Kidney epithelial cell (primary cell): ENCODE measurements around the gene CAPN15. TPM values are rescaled to one million over a fixed set of nuclear protein-coding genes. Genes with fewer than 3 reads are reported as not detected.

Source experiments
- DNase-seq: peaks from one replicate; pipeline ENCODE4 v3.0.0-alpha.2; 2010; ENCODE audit warnings: low read depth
- H3K27me3 ChIP-seq: 2 replicates; pipeline ENCODE4 v1.6.0; 2011; ENCODE audit warnings: low read length; ENCODE audit not compliant: control insufficient read depth, insufficient read depth
- H3K36me3 ChIP-seq: 2 replicates; pipeline ENCODE4 v1.5.1; 2011; ENCODE audit warnings: low read length; ENCODE audit not compliant: control insufficient read depth, insufficient read depth
- H3K4me3 ChIP-seq: 2 replicates; pipeline ENCODE4 v1.5.1; 2011; ENCODE audit warnings: low read depth, mild to moderate bottlenecking, control low read depth, low read length
- CTCF ChIP-seq: IDR thresholded peaks from 2 replicates; pipeline ENCODE4 v1.5.1; 2011; ENCODE audit warnings: mild to moderate bottlenecking, moderate library complexity, low read length, control low read depth, inconsistent platforms; ENCODE audit not compliant: insufficient read depth, poor library complexity, severe bottlenecking
- total RNA-seq: library from RNA; depleted of rRNA; stranded (reverse); fragments of >200 nt; gene quantifications from 2 replicates; pipeline ENCODE4 v1.2.3, GENCODE V29; 2015

The CAPN15 gene
- total RNA-seq, 1 donor from 2014 or later: 47.1 TPM

DNA sequence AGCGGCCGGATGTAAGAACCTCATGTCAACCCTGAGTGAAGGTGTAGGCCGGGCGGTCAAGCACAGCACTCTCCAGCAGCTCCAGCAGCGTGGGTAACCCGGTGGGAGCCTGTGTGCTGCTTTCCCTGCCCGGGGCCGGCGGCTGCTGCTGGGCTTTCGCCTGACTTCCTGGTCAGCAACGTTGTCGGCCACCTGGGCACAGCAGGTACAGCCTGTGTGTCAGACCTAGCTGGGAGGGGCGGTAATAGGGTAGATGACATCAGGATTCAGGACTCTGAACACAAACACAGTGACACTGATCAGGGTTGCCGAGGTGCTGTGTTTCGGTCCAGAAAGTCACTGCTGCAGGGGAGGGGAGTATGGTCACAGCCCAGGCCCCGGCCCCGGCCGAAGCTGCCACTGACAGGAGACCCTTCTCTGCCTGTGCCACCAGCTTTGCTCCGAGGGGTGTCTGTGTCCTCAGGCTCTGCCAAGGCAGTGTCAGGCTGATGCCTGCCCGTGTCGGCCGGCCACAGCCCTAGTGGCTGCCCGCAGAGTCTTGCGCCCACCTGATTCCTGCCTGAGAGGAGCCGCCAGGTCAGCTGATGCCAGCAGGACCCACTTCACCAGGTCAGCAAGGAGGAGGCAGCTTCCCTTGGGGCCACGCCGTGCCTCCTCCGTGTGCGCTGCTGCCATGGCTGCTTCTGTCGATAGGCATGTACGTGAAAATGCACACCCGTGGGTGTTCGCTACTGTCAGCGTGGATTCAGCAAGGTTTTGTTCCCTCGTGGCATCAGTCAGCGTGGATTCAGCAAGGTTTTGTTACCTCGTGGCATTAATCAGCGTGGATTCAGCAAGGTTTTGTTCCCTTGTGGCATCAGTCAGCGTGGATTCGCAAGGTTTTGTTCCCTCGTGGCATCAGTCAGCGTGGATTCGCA lies 71.6 kb downstream of the CAPN15 start:
- Histone ChIP-seq H3K27me3 (no peaks in the 10 kb centered on the region), H3K4me3 (no peak overlapping the region), H3K36me3 (no peaks in the 10 kb centered on the region)
- no peak for TF ChIP-seq CTCF
- DNase-seq: no peak

DNA sequence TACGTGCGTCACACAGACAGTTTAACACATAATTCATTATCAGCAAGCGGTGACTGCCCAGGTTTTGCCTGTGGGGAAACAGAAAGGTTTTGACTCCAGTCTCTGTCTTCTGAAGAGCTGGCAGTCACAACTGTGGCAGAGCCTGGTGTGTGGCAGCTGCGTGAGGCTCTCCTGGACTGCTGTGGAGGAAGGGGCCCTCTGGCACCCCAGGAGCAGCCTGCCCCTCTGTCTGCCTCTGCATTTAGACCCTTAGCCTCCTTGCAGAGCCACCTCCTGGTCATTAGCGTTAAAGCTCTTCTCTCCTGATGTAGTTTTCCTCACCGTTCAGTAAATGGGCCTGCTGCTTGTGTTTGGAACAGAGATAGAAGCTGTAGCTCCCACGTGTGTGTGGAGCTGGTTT lies 73.3 kb downstream of the CAPN15 start:
- peak; percentile 36 for TF ChIP-seq CTCF
- no peak for DNase-seq
- Histone ChIP-seq H3K4me3 (no peak overlapping the region), H3K36me3 (no peaks in the 10 kb centered on the region), H3K27me3 (no peaks in the 10 kb centered on the region)

- no peaks in the 10 kb centered on the region for H3K27me3 ChIP-seq
- DNase-seq: no peak
- no peak overlapping the region for H3K4me3 ChIP-seq
- H3K36me3 ChIP-seq: no peaks in the 10 kb centered on the region
- no peak for TF ChIP-seq CTCF
Measured at GRCh38 chr16:603933-604332, 76.4 kb downstream of the CAPN15 start.

Other genes with a start within 250 kb of the CAPN15 start
- 0.62 and 0.96 TPM in 2 replicates for gene ARHGDIG, start 247.1 kb upstream of the CAPN15 start, total RNA-seq
- gene PDIA2, start 244.5 kb upstream of the CAPN15 start, total RNA-seq: not detected in 2 replicates
- 40.5 and 43.0 TPM in 2 replicates for gene AXIN1, start 175.0 kb upstream of the CAPN15 start, total RNA-seq
- 107 and 137 TPM in 2 replicates for gene MRPL28, start 157.2 kb upstream of the CAPN15 start, total RNA-seq
- gene PGAP6, start 145.7 kb upstream of the CAPN15 start, total RNA-seq: 114 and 160 TPM in 2 replicates
- gene NME4, start 130.5 kb upstream of the CAPN15 start, total RNA-seq: 97.2 and 126 TPM in 2 replicates
- 15.1 and 27.0 TPM in 2 replicates for gene DECR2, start 125.8 kb upstream of the CAPN15 start, total RNA-seq
- gene RAB11FIP3, start 102.1 kb upstream of the CAPN15 start, total RNA-seq: 34.5 and 36.2 TPM in 2 replicates
- gene PRR35, start 32.7 kb downstream of the CAPN15 start, total RNA-seq: not detected in 2 replicates
- gene NHLRC4, start 39.3 kb downstream of the CAPN15 start, total RNA-seq: 0.46 and 2.3 TPM in 2 replicates
- gene PIGQ, start 42.3 kb downstream of the CAPN15 start, total RNA-seq: 54.9 and 63.1 TPM in 2 replicates
- 16.5 and 26.9 TPM in 2 replicates for gene RAB40C, start 62.4 kb downstream of the CAPN15 start, total RNA-seq
- 0.08 TPM in 1 of 2 replicates, not detected in the other for gene WFIKKN1, start 103.3 kb downstream of the CAPN15 start, total RNA-seq
- 170 and 203 TPM in 2 replicates for gene METTL26, start 108.6 kb downstream of the CAPN15 start, total RNA-seq
- gene MCRIP2, start 114.1 kb downstream of the CAPN15 start, total RNA-seq: 41.7 and 59.8 TPM in 2 replicates
- gene WDR90, start 121.7 kb downstream of the CAPN15 start, total RNA-seq: 17.0 and 21.0 TPM in 2 replicates
- gene RHOT2, start 140.4 kb downstream of the CAPN15 start, total RNA-seq: 68.0 and 76.8 TPM in 2 replicates
- 0.88 and 0.96 TPM in 2 replicates for gene RHBDL1, start 148.0 kb downstream of the CAPN15 start, total RNA-seq
- gene STUB1, start 152.7 kb downstream of the CAPN15 start, total RNA-seq: 133 and 179 TPM in 2 replicates
- 59.4 and 72.8 TPM in 2 replicates for gene JMJD8, start 156.6 kb downstream of the CAPN15 start, total RNA-seq
- gene WDR24, start 162.7 kb downstream of the CAPN15 start, total RNA-seq: 22.0 and 23.9 TPM in 2 replicates
- gene FBXL16, start 178.1 kb downstream of the CAPN15 start, total RNA-seq: 0.17 and 0.82 TPM in 2 replicates
- gene METRN, start 187.4 kb downstream of the CAPN15 start, total RNA-seq: 116 and 161 TPM in 2 replicates
- gene ANTKMT, start 193.4 kb downstream of the CAPN15 start, total RNA-seq: 42.4 and 61.9 TPM in 2 replicates
- 2.5 and 6.1 TPM in 2 replicates for gene CCDC78, start 198.7 kb downstream of the CAPN15 start, total RNA-seq
- 17.7 and 18.8 TPM in 2 replicates for gene HAGHL, start 199.4 kb downstream of the CAPN15 start, total RNA-seq
- 34.5 and 40.3 TPM in 2 replicates for gene CIAO3, start 213.3 kb downstream of the CAPN15 start, total RNA-seq
- gene MSLN, start 233.0 kb downstream of the CAPN15 start, total RNA-seq: 8.6 and 14.2 TPM in 2 replicates